Suprapubic skin (tissue), 4 donors: ENCODE results near the gene APLP2. TPM values are rescaled to one million over a fixed set of nuclear protein-coding genes. Genes with fewer than 3 reads are reported as not detected.
A peak's percentile ranks its signal among the peaks of the same experiment; 100 is the strongest.

Source experiments
- DNase-seq, 2 donors: peaks; one replicate each; pipeline ENCODE4 v3.0.0-alpha.2; 2019; ENCODE audit warnings: low spot score in 2 of 2
- H3K27ac ChIP-seq: fragments of 200-600 bp; sonication (generic); one replicate; pipeline ENCODE4 v1.5.1; 2019
- H3K27me3 ChIP-seq: fragments of 200-600 bp; sonication (generic); one replicate; pipeline ENCODE4 v1.5.1; 2019
- H3K36me3 ChIP-seq: fragments of 200-600 bp; sonication (generic); one replicate; pipeline ENCODE4 v1.5.1; 2019
- H3K4me1 ChIP-seq: fragments of 200-600 bp; sonication (generic); one replicate; pipeline ENCODE4 v1.5.1; 2019
- H3K4me3 ChIP-seq: fragments of 200-600 bp; sonication (generic); one replicate; pipeline ENCODE4 v1.5.1; 2019; ENCODE audit warnings: mild to moderate bottlenecking
- H3K9me3 ChIP-seq: fragments of 200-600 bp; sonication (generic); one replicate; pipeline ENCODE4 v1.5.1; 2019
- CTCF ChIP-seq, 2 donors: fragments of 200-600 bp in 1 of 2; fragments of 450-650 bp in 1 of 2; sonication (generic) in 1 of 2; IDR thresholded peaks; one replicate each; pipeline ENCODE4 v1.5.1; 2016 to 2019; ENCODE audit warnings: antibody characterized with exemption in 2 of 2, mild to moderate bottlenecking in 1 of 2, moderate library complexity in 1 of 2
- EP300 ChIP-seq: sonication (generic); formaldehyde crosslinking; IDR thresholded peaks from one replicate; pipeline ENCODE4 v1.6.1; 2017; ENCODE audit warnings: antibody characterized with exemption
- POLR2A ChIP-seq, 2 donors: fragments of 450-650 bp; IDR thresholded peaks; one replicate each; pipeline ENCODE4 v1.6.1; 2017; ENCODE audit warnings: antibody characterized with exemption in 2 of 2, mild to moderate bottlenecking in 2 of 2, moderate library complexity in 2 of 2
- POLR2AphosphoS5 ChIP-seq, 3 donors: sonication (generic); formaldehyde crosslinking; IDR thresholded peaks; one replicate each; pipeline ENCODE4 v1.6.1; 2017; ENCODE audit warnings: antibody characterized with exemption in 3 of 3
- WGBS: methylation state at CpG from one replicate; pipeline ENCODE4 v1.1.5; 2018; 5-methylcytosine and 5-hydroxymethylcytosine counted together
- total RNA-seq, 4 donors: library from RNA; depleted of rRNA; stranded (reverse); fragments of >200 nt; gene quantifications; one replicate each; pipeline ENCODE4 v1.1.0, GENCODE V29; 2016

The APLP2 gene
- total RNA-seq, 4 donors from 2014 or later, result 150 to 237 (median 174) TPM

- TF ChIP-seq POLR2A (IDR thresholded peaks at IDR 0.05), result no peak
- TF ChIP-seq CTCF (IDR thresholded peaks at IDR 0.05), result no peak
- TF ChIP-seq POLR2AphosphoS5 (IDR thresholded peaks at IDR 0.05), result no peak
- TF ChIP-seq EP300, result no peak
- no peak for DNase-seq
- Histone ChIP-seq H3K4me1 (peaks cover 52% of the 10 kb centered on the region), H3K36me3 (no peaks in the 10 kb centered on the region), H3K27ac (peak overlapping the region; percentile 31), H3K9me3 (no peaks in the 10 kb centered on the region), H3K4me3 (no peak overlapping the region), H3K27me3 (no peaks in the 10 kb centered on the region)
- 83% methylated on average over 10 of the region's 10 CpGs for WGBS
Observed at GRCh38 chr11:130177782-130178181, 108.1 kb downstream of the APLP2 start.

DNA sequence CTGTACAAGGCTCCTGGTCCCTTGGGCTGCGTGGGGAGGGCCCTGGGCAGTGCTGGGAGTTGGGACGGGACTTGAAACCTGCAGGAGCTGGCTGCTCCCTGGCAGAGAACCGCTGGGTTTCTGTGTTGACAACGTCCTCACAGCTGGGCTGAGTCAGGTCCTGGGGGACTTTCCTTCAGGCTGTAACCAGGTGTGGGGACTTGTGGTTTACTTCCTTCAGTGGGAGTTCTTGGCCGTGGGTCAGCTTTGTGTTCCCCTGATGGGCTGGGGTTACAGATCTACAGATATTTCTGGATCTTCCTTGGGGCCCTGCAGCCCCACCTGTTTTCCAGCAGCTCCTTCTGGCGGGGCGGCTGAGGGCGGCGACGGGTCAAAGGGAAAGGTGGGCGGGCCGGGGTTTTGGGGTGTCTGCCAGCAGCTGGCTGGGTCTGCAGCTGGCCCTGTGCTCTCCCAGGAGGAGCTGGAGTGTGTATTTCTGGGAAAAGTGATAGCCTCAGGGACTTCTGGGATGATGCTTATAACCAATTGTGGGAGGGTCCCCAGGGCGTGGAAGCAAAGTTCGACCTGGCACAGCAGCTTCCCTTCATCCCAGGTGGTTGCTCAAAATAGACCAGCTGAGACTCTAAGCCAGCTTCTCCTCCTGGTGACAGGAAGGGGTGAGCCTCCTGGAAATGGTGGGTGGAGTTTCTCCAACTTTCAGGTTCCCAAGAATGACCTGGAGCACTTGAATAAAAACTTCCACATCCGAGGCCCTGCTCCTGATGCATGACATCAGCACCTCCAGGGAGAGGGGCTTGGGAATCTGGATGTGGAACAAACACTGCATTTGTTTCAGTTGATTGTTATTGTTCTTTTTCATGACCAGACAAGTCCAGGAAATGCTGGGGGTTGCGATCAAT lies 109.0 kb downstream of the APLP2 start:
- Histone ChIP-seq H3K4me3 (no peak overlapping the region), H3K27ac (peak overlapping the region; percentile 79)
- no peak for DNase-seq

DNA sequence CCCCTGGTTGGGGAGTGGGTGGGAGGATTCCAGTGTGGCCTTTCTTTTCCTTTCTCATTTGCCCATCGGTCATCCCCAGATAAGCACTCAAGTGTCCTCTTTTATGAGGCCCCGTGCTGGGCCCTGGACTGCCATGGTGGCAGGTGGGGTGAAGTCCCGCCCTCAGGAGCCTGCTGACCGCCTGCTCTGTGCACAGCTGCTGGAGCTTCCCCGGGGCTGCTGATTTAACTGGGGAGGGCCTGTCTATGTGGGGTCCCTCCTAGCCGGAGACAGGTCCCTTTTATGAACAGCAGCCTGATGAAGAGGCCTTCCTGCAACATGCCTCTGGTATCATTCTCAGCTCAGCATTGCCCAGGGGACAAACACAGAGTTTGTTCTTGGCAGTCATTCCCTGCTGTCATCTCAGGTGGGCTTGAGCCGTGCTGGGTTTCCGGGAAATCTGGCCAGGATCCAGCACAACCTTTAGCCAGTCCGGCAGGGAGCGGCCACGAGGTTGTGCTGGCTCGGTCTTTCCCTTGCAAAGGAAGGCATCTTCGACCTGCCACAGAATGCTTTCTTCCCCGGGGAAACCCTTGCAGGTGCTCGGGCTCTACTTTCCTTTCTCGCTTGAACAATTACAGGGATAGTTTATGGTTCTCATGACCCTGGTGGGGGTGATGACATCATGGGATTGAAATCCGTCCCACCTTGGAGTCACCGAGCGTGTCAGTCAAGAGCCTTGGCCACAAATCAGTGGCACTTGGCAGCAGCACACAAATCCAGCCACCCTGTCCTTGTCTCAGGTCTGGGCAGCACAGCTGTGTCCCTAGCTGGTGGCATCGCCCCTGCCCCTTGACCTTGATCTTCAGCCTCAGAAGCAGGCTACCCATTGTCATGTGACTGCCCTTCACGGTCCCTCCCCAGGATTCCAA lies 110.0 kb downstream of the APLP2 start:
- no peaks in the 10 kb centered on the region for H3K27me3 ChIP-seq
- TF ChIP-seq CTCF (IDR thresholded peaks at IDR 0.05) (no peak), POLR2AphosphoS5 (IDR thresholded peaks at IDR 0.05) (no peak), POLR2A (IDR thresholded peaks at IDR 0.05) (no peak), EP300 (no peak)
- peaks cover 52% of the 10 kb centered on the region for H3K4me1 ChIP-seq
- H3K36me3 ChIP-seq, result no peaks in the 10 kb centered on the region
- peak overlapping the region; percentile 79 for H3K27ac ChIP-seq
- WGBS, result 65% methylated on average over 21 of the region's 21 CpGs
- DNase-seq, result no peak
- no peak overlapping the region for H3K4me3 ChIP-seq
- no peaks in the 10 kb centered on the region for H3K9me3 ChIP-seq

More for the DNA sequence above, 109.0 kb downstream of the APLP2 start:
- 40% methylated on average over 15 of the region's 16 CpGs for WGBS
- H3K36me3 ChIP-seq, result no peaks in the 10 kb centered on the region
- no peaks in the 10 kb centered on the region for H3K9me3 ChIP-seq
- peaks cover 52% of the 10 kb centered on the region for H3K4me1 ChIP-seq
- no peak for TF ChIP-seq POLR2A (IDR thresholded peaks at IDR 0.05)
- no peak for TF ChIP-seq CTCF (IDR thresholded peaks at IDR 0.05)
- no peak for TF ChIP-seq POLR2AphosphoS5 (IDR thresholded peaks at IDR 0.05)
- TF ChIP-seq EP300, result no peak
- H3K27me3 ChIP-seq, result no peaks in the 10 kb centered on the region

- Histone ChIP-seq H3K27ac (peak overlapping the region; percentile 79), H3K4me1 (peaks cover 52% of the 10 kb centered on the region), H3K36me3 (no peaks in the 10 kb centered on the region), H3K27me3 (no peaks in the 10 kb centered on the region), H3K4me3 (no peak overlapping the region), H3K9me3 (no peaks in the 10 kb centered on the region)
- WGBS, result 49% methylated on average over 4 of the region's 4 CpGs
- TF ChIP-seq CTCF (IDR thresholded peaks at IDR 0.05), result no peak
- no peak for TF ChIP-seq EP300
- no peak for TF ChIP-seq POLR2AphosphoS5 (IDR thresholded peaks at IDR 0.05)
- no peak for TF ChIP-seq POLR2A (IDR thresholded peaks at IDR 0.05)
- no peak for DNase-seq
Observed at GRCh38 chr11:130180491-130180890, 110.8 kb downstream of the APLP2 start.

DNA sequence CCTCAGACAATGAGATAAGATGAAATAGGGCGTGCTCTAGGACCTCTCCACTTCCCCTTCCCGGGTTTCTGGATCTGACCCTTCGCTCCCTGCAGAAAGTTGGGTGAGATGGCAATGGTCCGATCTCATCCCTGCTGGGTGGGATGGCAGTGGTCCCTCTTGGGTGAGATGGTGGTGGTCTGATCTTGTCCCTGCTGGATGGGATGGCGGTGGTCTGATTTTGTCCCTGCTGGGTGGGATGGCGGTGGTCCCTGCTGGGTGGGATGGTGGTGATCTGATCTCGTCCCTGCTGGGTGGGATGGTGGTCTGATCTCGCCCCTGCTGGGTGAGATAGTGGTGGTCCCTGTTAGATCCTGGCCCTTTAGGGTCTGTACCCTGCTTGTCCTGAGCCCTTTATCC lies 111.2 kb downstream of the APLP2 start:
- Histone ChIP-seq H3K9me3 (no peaks in the 10 kb centered on the region), H3K4me1 (peaks cover 52% of the 10 kb centered on the region), H3K27ac (peak overlapping the region; percentile 79), H3K27me3 (no peaks in the 10 kb centered on the region), H3K36me3 (no peaks in the 10 kb centered on the region), H3K4me3 (no peak overlapping the region)
- WGBS, result 77% methylated on average over 7 of the region's 8 CpGs
- DNase-seq, result peak in 1 of 2 donors; percentile 50
- TF ChIP-seq POLR2AphosphoS5 (IDR thresholded peaks at IDR 0.05) (no peak), CTCF (IDR thresholded peaks at IDR 0.05) (no peak), POLR2A (IDR thresholded peaks at IDR 0.05) (no peak), EP300 (no peak)
